SK-N-MC (cell line): Measurements from ENCODE around the gene MRTFA.

Experiments used
- DNase-seq: peaks from one replicate; pipeline ENCODE4 v3.0.0-alpha.2; 2011; ENCODE audit warnings: low read depth, low spot score
- H3K27ac ChIP-seq: fragments of 200-600 bp; sonication (generic); 2 replicates; pipeline ENCODE4 v1.5.1; 2016; ENCODE audit warnings: mixed run types
- H3K36me3 ChIP-seq: fragments of 200-600 bp; sonication (generic); 2 replicates; pipeline ENCODE4 v1.6.1; 2017; ENCODE audit warnings: antibody characterized with exemption, low read length, mixed read lengths; ENCODE audit not compliant: insufficient read depth
- H3K4me3 ChIP-seq: fragments of 200-600 bp; sonication (generic); 2 replicates; pipeline ENCODE4 v1.5.1; 2016
- H3K9ac ChIP-seq: fragments of 200-600 bp; sonication (generic); 2 replicates; pipeline ENCODE4 v1.8.0; 2017; ENCODE audit warnings: mixed run types, mixed read lengths; ENCODE audit not compliant: insufficient read length
- H3K9me3 ChIP-seq: fragments of 200-600 bp; sonication (generic); 2 replicates; pipeline ENCODE4 v1.6.1; 2017; ENCODE audit warnings: low read depth, mild to moderate bottlenecking, antibody characterized with exemption, low read length, moderate library complexity, mixed read lengths
- EZH2 ChIP-seq: fragments of 200-600 bp; sonication (generic); IDR thresholded peaks from one replicate; pipeline ENCODE4 v1.6.1; 2017; ENCODE audit warnings: antibody characterized with exemption
- FOXP2 ChIP-seq: optimal IDR thresholded peaks from 2 replicates; pipeline ENCODE3; 2011; ENCODE audit warnings: mild to moderate bottlenecking, moderate library complexity; ENCODE audit not compliant: insufficient read depth; ENCODE audit errors: extremely low read length, control extremely low read depth
- POLR2AphosphoS5 ChIP-seq: IDR thresholded peaks from 2 replicates; pipeline ENCODE4 v1.6.1; 2012; ENCODE audit warnings: mild to moderate bottlenecking, low read depth, low read length, borderline replicate concordance

MRTFA gene

GRCh38 chr22:40414311-40414710 lies 222.2 kb downstream of the MRTFA start:
- Histone ChIP-seq H3K27ac (0 out of 2 replicates have a peak overlapping the region, but pooled peaks have one; percentile 19), H3K9ac (no peak overlapping the region), H3K36me3 (peaks cover 28% of the 10 kb centered on the region; the same call in 1 of the 2 replicates), H3K4me3 (no peak overlapping the region), H3K9me3 (no peaks in the 10 kb centered on the region)
- TF ChIP-seq FOXP2 (no peak), POLR2AphosphoS5 (peak; percentile 33; the same call in 1 of the 2 replicates)
- no peak for DNase-seq

GRCh38 chr22:40413873-40414272 lies 222.6 kb downstream of the MRTFA start:
- no peak for TF ChIP-seq FOXP2
- no peak for TF ChIP-seq POLR2AphosphoS5
- no peak for TF ChIP-seq EZH2
- no peak overlapping the region for H3K9ac ChIP-seq
- DNase-seq = no peak
- H3K9me3 ChIP-seq = no peaks in the 10 kb centered on the region
- H3K27ac ChIP-seq = no peak overlapping the region
- peaks cover 30% of the 10 kb centered on the region; the same call in 1 of the 2 replicates for H3K36me3 ChIP-seq
- no peak overlapping the region for H3K4me3 ChIP-seq

GRCh38 chr22:40412441-40412840 lies 224.1 kb downstream of the MRTFA start:
- Histone ChIP-seq H3K36me3 (peaks cover 35% of the 10 kb centered on the region; the same call in 1 of the 2 replicates), H3K27ac (no peak overlapping the region), H3K4me3 (no peak overlapping the region), H3K9me3 (no peaks in the 10 kb centered on the region), H3K9ac (no peak overlapping the region)
- no peak for TF ChIP-seq POLR2AphosphoS5
- no peak for DNase-seq

GRCh38 chr22:40411506-40411861 lies 225.0 kb downstream of the MRTFA start:
- H3K36me3 ChIP-seq = peaks cover 43% of the 10 kb centered on the region; the same call in 1 of the 2 replicates
- no peak for DNase-seq
- H3K27ac ChIP-seq = no peak overlapping the region
- H3K9ac ChIP-seq = no peak overlapping the region
- no peak for TF ChIP-seq FOXP2
- no peak for TF ChIP-seq EZH2
- TF ChIP-seq POLR2AphosphoS5 = no peak
- H3K9me3 ChIP-seq = no peaks in the 10 kb centered on the region
- no peak overlapping the region for H3K4me3 ChIP-seq

- Histone ChIP-seq H3K9ac (no peak overlapping the region), H3K4me3 (no peak overlapping the region), H3K36me3 (peaks cover 46% of the 10 kb centered on the region; the same call in 1 of the 2 replicates), H3K27ac (no peak overlapping the region), H3K9me3 (no peaks in the 10 kb centered on the region)
- no peak for DNase-seq
- TF ChIP-seq FOXP2 (no peak), EZH2 (no peak)
Observed at GRCh38 chr22:40410731-40411505, 225.6 kb downstream of the MRTFA start.

GRCh38 chr22:40410272-40410671 lies 226.2 kb downstream of the MRTFA start:
- DNase-seq = no peak
- peaks cover 52% of the 10 kb centered on the region; the same call in 1 of the 2 replicates for H3K36me3 ChIP-seq

GRCh38 chr22:40409613-40410113 lies 226.9 kb downstream of the MRTFA start:
- Histone ChIP-seq H3K9me3 (no peaks in the 10 kb centered on the region), H3K4me3 (no peak overlapping the region), H3K9ac (no peak overlapping the region), H3K36me3 (peaks cover 52% of the 10 kb centered on the region; the same call in 1 of the 2 replicates), H3K27ac (no peak overlapping the region)
- no peak for DNase-seq
- no peak for TF ChIP-seq FOXP2
- no peak for TF ChIP-seq POLR2AphosphoS5
- TF ChIP-seq EZH2 = no peak

More at GRCh38 chr22:40410272-40410671, 226.2 kb downstream of the MRTFA start:
- H3K4me3 ChIP-seq = no peak overlapping the region
- no peak overlapping the region for H3K9ac ChIP-seq
- TF ChIP-seq POLR2AphosphoS5 = no peak
- TF ChIP-seq EZH2 = no peak
- TF ChIP-seq FOXP2 = no peak
- H3K9me3 ChIP-seq = no peaks in the 10 kb centered on the region
- no peak overlapping the region for H3K27ac ChIP-seq

GRCh38 chr22:40408718-40409612 lies 227.6 kb downstream of the MRTFA start:
- Histone ChIP-seq H3K9me3 (no peaks in the 10 kb centered on the region), H3K4me3 (no peak overlapping the region), H3K36me3 (peaks cover 52% of the 10 kb centered on the region; the same call in 1 of the 2 replicates), H3K27ac (no peak overlapping the region), H3K9ac (no peak overlapping the region)
- DNase-seq = no peak
- TF ChIP-seq FOXP2 (no peak), POLR2AphosphoS5 (no peak), EZH2 (no peak)
